Heart left ventricle (tissue), 16 donors: ENCODE measurements around the gene PTPRN2. TPM values are rescaled to one million over a fixed set of nuclear protein-coding genes. Genes with fewer than 3 reads are reported as not detected.

Experiments
- ATAC-seq, 4 donors: fragments of 200-7000 bp; cut with Tn5 transposase; one replicate each; pipeline ENCODE4 v1.9.1; 2020 to 2022; ENCODE audit warnings: moderate library complexity in 4 of 4, mild to moderate bottlenecking in 3 of 4, moderate number of reproducible peaks in 1 of 4
- DNase-seq, 5 donors: peaks; one replicate each; pipeline ENCODE4 v3.0.0-alpha.2; 2020
- H3K27ac ChIP-seq, 12 donors: fragments of 200-600 bp; sonication (generic) in 4 of 12; one replicate each; pipeline versions ENCODE4 v1.5.0 to v1.8.0; 2016 to 2022; ENCODE audit warnings: mild to moderate bottlenecking in 2 of 12
- H3K27me3 ChIP-seq, 9 donors: fragments of 200-600 bp; sonication (generic) in 2 of 9; one replicate each; pipeline versions ENCODE4 v1.5.1 to v1.8.0; 2016 to 2022; ENCODE audit warnings: mild to moderate bottlenecking in 3 of 9
- H3K36me3 ChIP-seq, 9 donors: fragments of 200-600 bp; sonication (generic) in 2 of 9; one replicate each; pipeline versions ENCODE4 v1.5.0 to v1.8.0; 2018 to 2022; ENCODE audit warnings: mild to moderate bottlenecking in 2 of 9
- H3K4me1 ChIP-seq, 12 donors: fragments of 200-600 bp; sonication (generic) in 4 of 12; one replicate each; pipeline versions ENCODE4 v1.5.0 to v1.8.0; 2016 to 2022; ENCODE audit warnings: mild to moderate bottlenecking in 3 of 12
- H3K4me3 ChIP-seq, 12 donors: fragments of 200-600 bp; sonication (generic) in 4 of 12; one replicate each; pipeline versions ENCODE4 v1.5.0 to v1.8.0; 2017 to 2022; ENCODE audit warnings: mild to moderate bottlenecking in 9 of 12, moderate library complexity in 4 of 12
- H3K9me3 ChIP-seq, 12 donors: fragments of 200-600 bp; sonication (generic) in 4 of 12; one replicate each; pipeline versions ENCODE4 v1.5.0 to v1.8.0; 2016 to 2022; ENCODE audit warnings: mild to moderate bottlenecking in 1 of 12
- POLR2A ChIP-seq, 2 donors: fragments of 450-650 bp; IDR thresholded peaks; one replicate each; pipeline ENCODE4 v1.6.1; 2017; ENCODE audit warnings: antibody characterized with exemption in 2 of 2, mild to moderate bottlenecking in 2 of 2, moderate library complexity in 2 of 2
- WGBS, 4 donors: extraction: QIAGEN DNeasy Blood & Tissue Kit in 2 of 4; methylation state at CpG; one replicate each; pipeline versions ENCODE4 v1.1.5 to v1.1.7; 2013 to 2018; 5-methylcytosine and 5-hydroxymethylcytosine counted together
- intact Hi-C, 10 donors: fragments of 100-400 bp; cut with DNase I; formaldehyde crosslinking; loops; one replicate each; pipeline versions ENCODE4 v1.11.1 to v1.14.2; 2022
- polyA plus RNA-seq, 2 donors: library from polyadenylated mRNA; stranded (reverse); fragments of 200-250 nt; gene quantifications; one replicate each; pipeline ENCODE4 v1.2.3, GENCODE V29; 2013
- total RNA-seq, 9 donors: library from RNA; depleted of rRNA in 2 of 9; stranded (reverse); fragments of >200 nt in 2 of 9; fragmentation: NEBNext Ultra II Directional in 3 of 9; extraction: Animal tissue kit (Norgen Biotek cat#: 25700) in 3 of 9; gene quantifications; one replicate each; pipeline versions ENCODE4 v1.1.0 to v1.2.4, GENCODE V29; 2016 to 2023
- TF ChIP-seq, protein P1 (sequence below), 12 donors: fragments of 200-600 bp; sonication (generic) in 4 of 12; IDR thresholded peaks; one replicate each; pipeline versions ENCODE4 v1.5.0 to v1.8.0; 2018 to 2022; ENCODE audit warnings: antibody characterized with exemption in 12 of 12, mild to moderate bottlenecking in 5 of 12
- donor health status: ischemic (EF 13 %, LVEDD 7.1; RV severe dilation, severe dysfunction).
- donor health status: healthy with polysubstance abuse.
- donor health status: DM: no; HTN: yes; CAD: no.
- donor health status: DM: no; HTN: no; CAD: no.
- donor health status: ischemic (EF 25% LVEDD 6.9; RV normal size, moderate dysfunction).
- donor health status: ischemic (EF 25% LVEDD 5.7; RV mildly dilated, moderate dysfunction).
- donor health status: healthy.
- donor health status: DM: yes; HTN: yes; CAD: no.
- donor health status: ischemic (EF 35%, LVEDD 5.7; RV mildly dilated, moderate dysfunction).
- donor health status: nonischemic (EF 11% LVEDD 7.7; RV severe dilation, severe dysfunction).
- donor health status: DM: yes; HTN: yes; CAD: no.
- donor health status: PGD.
- donor health status: ischemic (EF 29% LVEDD 5.4; RV normal size, mild dysfunction).
- donor health status: nonischemic (EF 23%, LVEDD 6.1; RV moderate dilation, normal function).

PTPRN2 gene
- total and polyA plus RNA-seq, 11 donors = 0.61 to 2.3 (median 1.3) TPM

DNA sequence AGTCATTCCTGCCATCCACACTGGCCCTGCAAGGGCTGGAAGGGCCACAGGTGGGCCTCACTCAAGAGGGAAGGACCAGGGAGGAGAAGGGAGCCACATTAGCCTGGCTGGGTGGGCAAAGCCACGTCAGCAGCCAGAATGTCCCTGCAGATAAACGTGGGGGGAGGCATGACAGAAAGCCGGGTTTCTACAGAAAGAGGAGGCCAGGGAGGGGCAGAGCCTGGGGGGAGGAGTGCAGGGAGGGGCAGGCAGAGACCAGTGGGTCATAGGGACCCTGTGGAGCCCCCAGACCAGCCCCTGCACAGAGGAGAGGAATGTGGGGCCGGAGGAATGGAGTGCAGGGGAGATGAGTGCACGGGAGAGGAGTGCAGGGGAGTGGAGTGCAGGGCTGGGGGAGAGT lies 590.2 kb downstream of the PTPRN2 start:
- no peak for DNase-seq
- Histone ChIP-seq H3K27ac (no peak overlapping the region), H3K4me3 (no peak overlapping the region), H3K9me3 (peaks cover 0 to 7% (median 0%) of the 10 kb centered on the region in 12 donors), H3K4me1 (no peaks in the 10 kb centered on the region), H3K27me3 (peaks cover 0 to 25% (median 5%) of the 10 kb centered on the region in 9 donors), H3K36me3 (no peaks in the 10 kb centered on the region)
- intact Hi-C loops = no loop called here
- TF ChIP-seq POLR2A (IDR thresholded peaks at IDR 0.05) = no peak
- TF ChIP-seq, protein P1, sequence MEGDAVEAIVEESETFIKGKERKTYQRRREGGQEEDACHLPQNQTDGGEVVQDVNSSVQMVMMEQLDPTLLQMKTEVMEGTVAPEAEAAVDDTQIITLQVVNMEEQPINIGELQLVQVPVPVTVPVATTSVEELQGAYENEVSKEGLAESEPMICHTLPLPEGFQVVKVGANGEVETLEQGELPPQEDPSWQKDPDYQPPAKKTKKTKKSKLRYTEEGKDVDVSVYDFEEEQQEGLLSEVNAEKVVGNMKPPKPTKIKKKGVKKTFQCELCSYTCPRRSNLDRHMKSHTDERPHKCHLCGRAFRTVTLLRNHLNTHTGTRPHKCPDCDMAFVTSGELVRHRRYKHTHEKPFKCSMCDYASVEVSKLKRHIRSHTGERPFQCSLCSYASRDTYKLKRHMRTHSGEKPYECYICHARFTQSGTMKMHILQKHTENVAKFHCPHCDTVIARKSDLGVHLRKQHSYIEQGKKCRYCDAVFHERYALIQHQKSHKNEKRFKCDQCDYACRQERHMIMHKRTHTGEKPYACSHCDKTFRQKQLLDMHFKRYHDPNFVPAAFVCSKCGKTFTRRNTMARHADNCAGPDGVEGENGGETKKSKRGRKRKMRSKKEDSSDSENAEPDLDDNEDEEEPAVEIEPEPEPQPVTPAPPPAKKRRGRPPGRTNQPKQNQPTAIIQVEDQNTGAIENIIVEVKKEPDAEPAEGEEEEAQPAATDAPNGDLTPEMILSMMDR (IDR thresholded peaks at IDR 0.05) = no peak
- ATAC-seq = no peak
- 47 to 60% (median 56%) methylated on average over 4 to 5 of the region's 5 CpGs for WGBS, 4 donors

DNA sequence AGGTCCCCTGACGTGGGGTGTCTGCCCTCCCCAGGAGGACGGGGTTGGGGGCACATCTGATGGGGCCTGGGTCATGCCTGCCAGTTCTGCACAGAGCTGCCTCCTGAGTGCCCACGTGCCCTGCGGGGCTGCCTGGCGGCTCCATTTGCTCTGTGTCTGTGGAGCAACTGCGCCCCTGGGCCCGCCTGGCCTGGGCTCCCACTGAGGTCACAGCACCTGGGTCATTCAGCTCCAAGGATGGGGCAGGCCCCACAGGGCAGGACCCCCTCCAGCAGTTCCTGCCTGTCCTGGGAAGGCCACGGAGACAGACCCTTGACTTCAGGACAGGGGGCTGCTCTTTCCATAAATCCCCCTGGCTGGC lies 590.6 kb downstream of the PTPRN2 start:
- intact Hi-C loops = no loop called here
- Histone ChIP-seq H3K4me1 (no peaks in the 10 kb centered on the region), H3K36me3 (no peaks in the 10 kb centered on the region), H3K27me3 (peaks cover 0 to 25% (median 5%) of the 10 kb centered on the region in 9 donors), H3K27ac (no peak overlapping the region), H3K9me3 (peaks cover 0 to 7% (median 0%) of the 10 kb centered on the region in 12 donors), H3K4me3 (no peak overlapping the region)
- TF ChIP-seq, protein P1 (IDR thresholded peaks at IDR 0.05) = no peak
- TF ChIP-seq POLR2A (IDR thresholded peaks at IDR 0.05) = no peak
- 78 to 85% (median 81%) methylated on average over 6 to 8 of the region's 8 CpGs for WGBS, 4 donors
- ATAC-seq (no peak), DNase-seq (peak in 1 of 5 donors; percentile 30)

DNA sequence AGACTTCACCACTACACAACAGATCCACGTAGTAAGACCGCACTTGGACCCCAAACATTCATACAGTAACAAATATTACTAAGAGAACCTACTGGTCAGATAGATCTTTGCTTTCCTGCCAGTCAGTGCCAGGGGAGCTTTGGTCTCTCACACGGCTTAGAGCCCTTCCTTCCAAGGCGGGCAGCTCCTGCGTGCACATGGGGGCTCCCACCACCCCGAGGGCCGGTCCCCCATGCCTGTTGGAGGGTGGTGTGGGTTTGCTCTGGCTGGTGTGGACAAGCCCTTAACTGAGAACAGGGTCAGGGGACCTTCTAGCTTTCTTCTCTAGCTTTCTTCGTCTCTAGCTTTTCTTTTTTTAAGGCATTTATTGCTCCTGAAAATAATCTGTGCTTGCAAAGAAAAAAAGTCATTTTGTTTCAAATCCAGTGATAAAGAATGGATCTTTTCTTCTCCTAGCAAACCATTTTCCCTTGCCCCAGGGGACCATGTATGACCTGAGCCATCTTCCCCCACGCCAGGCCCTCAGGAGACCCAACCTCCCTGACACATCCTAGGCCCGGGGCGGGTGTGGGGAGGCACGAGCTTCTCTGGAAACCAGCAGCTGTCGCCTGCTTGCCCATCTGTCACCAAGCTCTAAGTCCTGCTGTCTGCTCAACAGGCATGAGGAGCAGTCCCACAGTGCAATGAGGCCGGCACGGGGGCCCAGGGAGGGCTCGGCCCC lies 591.1 kb downstream of the PTPRN2 start:
- H3K27ac ChIP-seq = no peak overlapping the region
- no peak for TF ChIP-seq POLR2A (IDR thresholded peaks at IDR 0.05)
- TF ChIP-seq, protein P1 (IDR thresholded peaks at IDR 0.05) = no peak
- ATAC-seq (no peak), DNase-seq (peak in 1 of 5 donors; percentile 27)
- no peaks in the 10 kb centered on the region for H3K4me1 ChIP-seq
- H3K27me3 ChIP-seq = peaks cover 0 to 25% (median 5%) of the 10 kb centered on the region in 9 donors
- H3K9me3 ChIP-seq = peaks cover 0 to 7% (median 0%) of the 10 kb centered on the region in 12 donors
- H3K4me3 ChIP-seq = no peak overlapping the region
- WGBS, 4 donors = 64 to 77% (median 68%) methylated on average over 15 to 16 of the region's 16 CpGs
- intact Hi-C loops = no loop called here
- no peaks in the 10 kb centered on the region for H3K36me3 ChIP-seq

DNA sequence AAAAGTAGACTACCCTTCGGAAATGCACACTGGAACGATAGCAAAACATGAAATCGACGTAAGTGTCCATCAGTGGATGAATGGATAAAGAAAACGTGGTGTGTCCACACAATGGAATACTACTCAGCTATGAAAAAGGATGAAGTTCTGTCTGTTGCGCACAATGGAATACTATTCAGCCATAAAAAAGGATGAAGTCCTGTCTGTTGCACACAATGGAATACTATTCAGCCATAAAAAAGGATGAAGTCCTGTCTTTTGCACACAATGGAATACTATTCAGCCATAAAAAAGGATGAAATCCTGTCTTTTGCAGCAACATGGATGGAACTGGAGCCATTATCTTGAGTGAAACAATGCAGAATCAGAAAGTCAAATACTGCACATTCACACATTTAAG lies 591.8 kb downstream of the PTPRN2 start:
- TF ChIP-seq, protein P1 (IDR thresholded peaks at IDR 0.05) = no peak
- TF ChIP-seq POLR2A (IDR thresholded peaks at IDR 0.05) = no peak
- Histone ChIP-seq H3K9me3 (peaks cover 0 to 7% (median 0%) of the 10 kb centered on the region in 12 donors), H3K4me1 (no peaks in the 10 kb centered on the region), H3K4me3 (no peak overlapping the region), H3K36me3 (no peaks in the 10 kb centered on the region), H3K27me3 (peaks cover 0 to 25% (median 5%) of the 10 kb centered on the region in 9 donors), H3K27ac (no peak overlapping the region)
- ATAC-seq (no peak), DNase-seq (no peak)
- WGBS, 4 donors = 95 to 97% (median 95%) methylated on average over 6 of the region's 6 CpGs
- intact Hi-C loops = no loop called here
